ENCODE data around the gene SPRYD4.

SPRYD4 gene

DNA sequence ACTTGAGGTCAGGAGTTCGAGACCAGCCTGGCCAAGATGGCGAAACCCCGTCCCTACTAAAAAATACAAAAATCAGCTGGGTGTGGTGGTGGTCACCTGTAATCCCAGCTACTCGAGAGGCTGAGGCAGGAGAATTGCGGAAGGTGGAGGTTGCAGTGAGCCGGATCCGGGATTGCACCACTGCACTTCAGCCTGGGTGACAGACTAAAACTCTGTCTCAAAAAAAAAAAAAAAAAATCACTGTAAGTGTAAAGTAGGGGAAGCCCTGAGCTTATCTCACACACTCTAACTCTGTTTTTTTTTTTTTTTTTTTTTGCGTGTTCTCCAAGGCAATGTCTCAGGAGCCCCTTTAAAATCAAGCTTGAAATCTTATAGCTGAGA lies 52.8 kb downstream of the SPRYD4 start:
- FAIRE-seq (no peak), DNase-seq (ENCODE audit: insufficient read length, low spot score) (no peak)
- TF ChIP-seq POLR2A (IDR thresholded peaks at IDR 0.05; ENCODE audit: low read depth, low read length), result no peak

DNA sequence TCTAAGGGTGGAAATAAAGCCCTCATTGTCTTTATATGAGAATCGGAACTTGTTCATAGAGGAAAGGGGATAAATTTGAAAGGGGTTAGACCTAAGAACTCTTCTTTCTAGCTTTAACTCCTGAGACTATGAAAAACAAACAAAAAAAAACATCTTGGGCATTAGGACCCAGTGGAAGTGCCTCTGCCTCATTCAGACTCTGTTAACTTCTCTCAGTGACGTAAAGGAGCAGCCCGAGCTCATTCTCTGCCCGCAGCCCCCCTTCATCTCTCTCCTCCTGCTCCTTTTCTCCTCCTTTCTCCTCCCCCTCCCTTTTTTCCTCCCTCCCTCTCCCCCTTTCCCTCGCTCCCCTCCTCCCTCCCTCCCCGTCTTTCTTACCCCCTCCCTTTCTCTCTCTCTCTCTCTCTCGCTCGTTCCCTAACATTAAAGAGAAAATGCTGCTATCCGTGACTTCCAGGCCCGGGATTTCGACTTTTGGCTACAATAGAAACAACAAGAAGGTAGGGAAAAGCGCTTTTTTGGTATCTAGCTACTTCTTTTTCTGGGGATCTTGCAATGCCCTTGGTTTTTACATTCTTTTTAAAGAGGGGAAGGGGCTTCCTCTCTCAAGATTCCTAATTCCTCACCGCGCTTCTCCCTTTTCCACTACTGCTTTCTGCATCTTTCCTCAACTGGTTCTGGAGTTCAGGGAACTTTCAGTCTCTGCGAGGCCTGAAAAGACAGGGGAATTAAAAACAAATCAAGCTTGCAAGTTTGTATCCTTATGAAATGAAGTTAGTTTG lies 53.4 kb downstream of the SPRYD4 start, which contains the start of gene RBMS2:
TSS of gene RBMS2 (plus strand) at position 231 of the 782 bp plus-strand sequence. CDS start at position 435, 204 bp downstream.
- TF ChIP-seq POLR2A (IDR thresholded peaks at IDR 0.05; ENCODE audit: low read depth, low read length), result no peak
- FAIRE-seq (peak; percentile 97), DNase-seq (ENCODE audit: insufficient read length, low spot score) (peak; percentile 50)

DNA sequence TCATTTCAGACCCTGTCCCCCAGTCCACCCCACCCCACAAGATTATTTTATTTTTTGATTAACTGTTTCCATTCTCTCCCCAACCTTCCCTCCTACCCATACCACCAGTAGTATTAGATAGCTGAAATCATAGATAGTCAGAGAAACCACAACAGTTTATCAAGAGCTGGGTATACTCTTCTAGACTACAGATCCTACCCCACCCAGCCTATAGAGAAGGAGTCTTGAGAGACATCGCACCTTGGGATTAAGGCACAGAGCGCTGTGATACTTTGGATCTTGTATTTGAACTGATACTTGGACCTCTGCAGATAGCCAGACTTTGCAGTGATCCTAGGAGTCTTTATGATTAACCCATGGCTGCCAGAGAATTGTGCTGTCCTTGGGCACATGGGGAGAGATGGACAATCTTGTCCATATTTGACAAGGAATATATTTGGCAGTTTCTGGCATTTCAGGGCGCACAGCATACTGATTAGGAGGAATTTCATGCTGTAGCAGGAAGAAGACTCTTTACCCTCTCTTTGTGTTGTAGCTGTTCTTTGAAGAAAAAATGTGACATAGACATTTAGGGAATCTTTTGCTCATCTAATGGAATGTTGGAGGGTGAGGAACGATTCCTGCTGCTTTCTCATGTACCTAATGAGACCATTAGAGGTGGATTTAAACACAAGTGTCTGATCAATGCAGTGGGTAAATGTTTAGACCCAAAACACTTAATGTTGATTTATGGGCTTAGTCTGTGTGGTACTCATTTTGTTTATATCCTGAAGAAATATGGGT lies 54.2 kb downstream of the SPRYD4 start:
- no peak for TF ChIP-seq POLR2A (IDR thresholded peaks at IDR 0.05; ENCODE audit: low read depth, low read length)
- FAIRE-seq (peak; percentile 60), DNase-seq (ENCODE audit: insufficient read length, low spot score) (no peak)

DNA sequence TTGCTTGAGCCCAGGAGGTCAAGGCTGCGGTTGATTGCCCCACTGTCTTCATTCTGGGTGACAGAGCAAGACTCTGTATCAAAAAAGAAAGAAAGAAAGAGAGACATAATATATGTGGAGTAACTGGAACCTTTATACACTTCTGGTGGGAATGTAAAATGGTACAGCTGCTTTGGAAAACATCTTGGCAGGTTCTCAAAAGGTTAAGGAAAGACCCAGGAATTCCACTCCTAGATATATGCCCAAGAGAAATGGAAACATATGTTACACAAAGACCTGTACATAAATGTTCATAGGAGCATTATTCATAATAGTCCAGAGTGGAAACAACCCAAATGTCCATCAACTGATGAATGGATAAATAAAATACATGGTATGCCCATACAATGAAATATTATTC lies 60.5 kb downstream of the SPRYD4 start:
- no peak for TF ChIP-seq POLR2A (IDR thresholded peaks at IDR 0.05; ENCODE audit: low read depth, low read length)
- FAIRE-seq, result no peak
- no peak for DNase-seq (ENCODE audit: insufficient read length, low spot score)
